Measurements from ENCODE around the gene HSDL2.

DNA sequence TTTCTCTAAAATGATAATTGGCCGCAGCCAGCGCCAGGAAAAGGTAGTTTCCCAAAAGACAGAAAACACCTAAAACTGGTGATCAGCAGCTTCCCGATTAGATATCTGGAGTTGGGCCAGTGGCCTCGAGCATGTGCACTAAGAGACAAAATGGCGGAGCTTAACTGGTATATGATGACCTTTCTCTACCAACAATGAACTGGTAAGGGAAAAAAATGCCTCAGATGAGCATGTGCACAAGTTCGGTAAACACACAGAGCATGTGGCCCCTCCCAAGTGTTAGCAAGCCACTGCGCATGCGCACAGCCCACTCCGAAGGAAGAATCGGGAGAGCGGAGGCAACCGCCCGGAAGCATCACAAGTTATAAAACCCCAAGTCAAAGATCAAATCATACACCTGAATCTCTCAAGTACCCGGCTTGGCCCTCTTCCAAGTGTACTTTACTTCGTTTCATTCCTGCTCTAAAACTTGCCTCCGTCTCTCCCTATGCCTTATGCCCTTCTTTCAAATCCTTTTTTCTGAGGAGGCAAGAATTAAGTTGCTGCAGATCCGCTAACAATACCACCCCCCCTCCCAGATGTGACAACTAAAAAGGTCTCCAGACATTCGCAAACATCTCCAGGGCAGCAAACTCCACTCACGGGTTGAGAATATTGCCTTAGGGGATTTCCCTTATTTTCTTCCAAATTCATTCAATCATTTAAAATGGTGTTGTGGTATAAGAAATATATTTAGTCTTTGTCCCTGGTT, 31.5 kb upstream of the HSDL2 start:
- TF ChIP-seq, protein P1, sequence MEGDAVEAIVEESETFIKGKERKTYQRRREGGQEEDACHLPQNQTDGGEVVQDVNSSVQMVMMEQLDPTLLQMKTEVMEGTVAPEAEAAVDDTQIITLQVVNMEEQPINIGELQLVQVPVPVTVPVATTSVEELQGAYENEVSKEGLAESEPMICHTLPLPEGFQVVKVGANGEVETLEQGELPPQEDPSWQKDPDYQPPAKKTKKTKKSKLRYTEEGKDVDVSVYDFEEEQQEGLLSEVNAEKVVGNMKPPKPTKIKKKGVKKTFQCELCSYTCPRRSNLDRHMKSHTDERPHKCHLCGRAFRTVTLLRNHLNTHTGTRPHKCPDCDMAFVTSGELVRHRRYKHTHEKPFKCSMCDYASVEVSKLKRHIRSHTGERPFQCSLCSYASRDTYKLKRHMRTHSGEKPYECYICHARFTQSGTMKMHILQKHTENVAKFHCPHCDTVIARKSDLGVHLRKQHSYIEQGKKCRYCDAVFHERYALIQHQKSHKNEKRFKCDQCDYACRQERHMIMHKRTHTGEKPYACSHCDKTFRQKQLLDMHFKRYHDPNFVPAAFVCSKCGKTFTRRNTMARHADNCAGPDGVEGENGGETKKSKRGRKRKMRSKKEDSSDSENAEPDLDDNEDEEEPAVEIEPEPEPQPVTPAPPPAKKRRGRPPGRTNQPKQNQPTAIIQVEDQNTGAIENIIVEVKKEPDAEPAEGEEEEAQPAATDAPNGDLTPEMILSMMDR (IDR thresholded peaks at IDR 0.05; ENCODE audit: insufficient read depth, low read depth, low read length): no peak
- TF ChIP-seq EZH2 (IDR thresholded peaks at IDR 0.05; ENCODE audit: insufficient read depth, low read length): no peak
